IPS-NIHi11 (cell line): Measurements from ENCODE around the gene PPP1CA.
A peak's percentile ranks its signal among the peaks of the same experiment; 100 is the strongest.

ENCODE experiments used
- DNase-seq: peaks from one replicate; pipeline ENCODE4 v3.0.0; 2012; ENCODE audit warnings: mixed read lengths, low spot score

The PPP1CA gene

DNA sequence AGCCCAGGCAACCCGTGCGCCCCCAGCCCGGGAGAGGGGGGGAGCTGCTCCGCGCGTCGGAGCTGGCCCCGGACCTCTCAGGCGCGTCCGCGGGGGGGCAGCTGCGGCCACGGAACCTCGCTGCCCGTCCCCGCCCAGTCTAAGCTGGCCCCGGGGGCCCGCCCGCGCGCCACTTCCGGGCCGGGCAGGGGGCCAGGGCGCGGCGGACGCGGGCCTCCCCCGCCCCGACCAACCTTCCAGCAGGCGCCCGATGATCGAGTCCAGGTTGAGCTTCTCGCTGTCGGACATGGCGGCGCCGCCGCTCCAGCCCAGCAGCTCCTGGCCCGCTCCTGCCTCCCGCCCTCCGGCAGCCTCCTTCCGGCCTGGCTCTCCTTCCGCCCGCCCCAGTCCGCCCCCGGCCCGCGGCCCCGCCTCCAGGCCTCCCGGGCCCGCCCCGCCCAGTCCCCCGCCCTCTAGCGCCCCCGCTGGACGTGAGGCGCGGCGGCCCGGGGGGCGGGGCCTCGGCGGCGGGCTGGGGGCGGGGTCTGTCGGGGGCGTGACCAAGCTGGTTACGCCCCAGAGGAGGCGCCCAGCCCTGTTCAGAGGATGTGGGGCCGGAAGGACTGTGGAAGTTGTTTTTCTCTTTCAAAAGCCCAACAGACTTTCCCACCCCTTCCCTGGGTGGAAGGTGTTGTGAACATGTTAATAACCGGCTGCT is at the start of gene PPP1CA:
Gene PPP1CA (minus strand): TSS at position 364 of the 697 bp plus-strand sequence. CDS start 76 bp downstream, at position 288.
- DNase-seq: peak; percentile 100

GRCh38 chr11:67450796-67451657 is 49.4 kb upstream of the PPP1CA start:
- DNase-seq: no peak

GRCh38 chr11:67449116-67449844 is 47.6 kb upstream of the PPP1CA start:
- no peak for DNase-seq

DNA sequence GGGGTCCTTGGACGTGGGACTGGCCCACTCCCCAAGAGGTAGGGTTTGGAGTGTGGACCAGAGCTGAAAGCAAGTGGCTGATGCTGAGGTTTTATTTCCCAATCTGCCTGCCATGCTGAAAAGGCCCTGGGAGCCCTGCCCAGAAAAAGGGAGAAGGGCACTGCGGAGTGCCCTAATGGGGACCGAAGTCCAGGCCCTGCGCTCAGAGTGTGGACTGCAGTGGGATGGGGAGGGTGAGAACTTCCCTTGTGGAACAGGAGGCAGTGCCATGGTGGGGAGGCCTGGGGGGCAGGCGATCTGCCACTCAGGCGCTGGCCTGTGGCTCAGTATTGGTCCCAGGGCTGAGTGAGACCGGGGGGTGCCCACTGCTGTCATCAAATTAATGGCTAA is 46.6 kb upstream of the PPP1CA start:
- DNase-seq: no peak

GRCh38 chr11:67445515-67445914 is 43.9 kb upstream of the PPP1CA start:
- DNase-seq: no peak

GRCh38 chr11:67442504-67443404 is 41.1 kb upstream of the PPP1CA start:
- no peak for DNase-seq

DNA sequence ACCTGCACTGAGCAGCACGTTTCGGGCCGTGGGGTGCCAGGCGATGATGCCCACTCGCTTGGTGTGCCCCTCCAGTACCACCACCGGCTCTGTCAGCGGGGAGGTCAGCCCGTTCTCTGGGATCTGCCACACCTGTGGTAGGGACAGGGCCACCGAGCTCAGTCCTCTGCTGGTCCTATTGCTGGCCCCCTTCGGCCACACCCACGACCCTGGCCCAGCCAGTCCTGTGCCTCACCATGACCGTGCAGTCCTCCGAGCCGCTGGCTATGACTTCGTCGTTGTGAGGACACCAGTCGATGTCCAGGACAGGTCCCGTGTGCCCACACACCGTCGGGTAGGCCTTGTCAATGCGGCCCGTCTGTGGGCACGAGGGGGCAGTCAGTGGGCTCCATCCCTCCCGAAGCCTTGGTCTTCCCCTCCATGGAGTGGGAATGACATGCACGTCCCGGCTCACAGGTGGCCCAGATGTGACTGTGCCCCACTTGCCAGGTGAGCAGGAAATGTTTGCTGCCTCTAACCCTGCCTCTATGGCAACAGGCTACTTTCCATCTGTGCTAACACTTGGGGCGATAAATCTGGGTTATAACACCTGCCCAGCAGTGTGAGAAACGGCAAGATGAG is 40.2 kb upstream of the PPP1CA start:
- no peak for DNase-seq

GRCh38 chr11:67441098-67441563 is 39.5 kb upstream of the PPP1CA start:
- DNase-seq: no peak

- no peak for DNase-seq
These were observed 38.8 kb upstream of the PPP1CA start for GRCh38 chr11:67440229-67441097.

DNA sequence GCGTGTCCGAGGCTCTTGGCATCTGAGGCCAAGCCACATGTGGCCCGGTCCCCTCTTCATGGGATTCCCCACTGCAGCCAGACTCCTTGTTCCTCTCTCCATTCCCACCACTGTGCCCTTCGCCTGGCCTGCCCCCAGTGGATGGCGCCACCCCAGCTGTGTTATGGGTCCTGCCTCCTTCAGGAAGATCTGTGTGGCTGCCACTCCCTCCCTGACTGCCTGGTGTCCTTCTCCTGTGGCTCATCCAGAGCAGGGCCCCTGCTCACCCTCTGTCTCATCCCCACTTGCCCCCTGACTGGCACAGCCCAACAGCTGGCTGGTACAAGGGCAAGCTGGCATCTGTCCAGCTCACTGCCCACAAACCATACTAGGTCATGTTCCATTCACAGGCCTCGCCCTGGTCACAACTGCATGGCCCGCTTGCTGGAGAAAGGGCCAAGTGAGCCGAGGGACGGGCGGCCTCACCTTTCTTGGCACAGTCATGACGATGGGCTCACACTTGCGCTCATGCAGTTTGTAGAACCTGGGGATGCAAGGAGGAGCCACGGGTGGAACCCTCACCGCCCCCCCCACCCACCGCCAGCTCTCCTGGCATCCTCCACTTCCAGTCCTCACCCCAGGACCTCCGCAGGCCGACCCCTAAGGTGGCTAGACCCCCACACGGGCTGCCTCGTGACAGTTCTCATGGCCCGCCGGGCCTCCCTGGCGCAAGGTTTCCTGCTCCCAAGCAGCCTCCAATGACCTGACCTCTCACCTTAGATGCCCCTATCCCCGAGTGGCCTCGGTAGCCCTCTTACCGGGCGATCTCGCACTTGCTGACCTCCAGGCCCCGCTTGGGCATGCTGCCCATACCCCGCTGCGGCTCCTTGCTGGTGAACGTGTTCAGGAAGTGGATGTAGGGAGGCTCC is 37.9 kb upstream of the PPP1CA start:
- no peak for DNase-seq

DNA sequence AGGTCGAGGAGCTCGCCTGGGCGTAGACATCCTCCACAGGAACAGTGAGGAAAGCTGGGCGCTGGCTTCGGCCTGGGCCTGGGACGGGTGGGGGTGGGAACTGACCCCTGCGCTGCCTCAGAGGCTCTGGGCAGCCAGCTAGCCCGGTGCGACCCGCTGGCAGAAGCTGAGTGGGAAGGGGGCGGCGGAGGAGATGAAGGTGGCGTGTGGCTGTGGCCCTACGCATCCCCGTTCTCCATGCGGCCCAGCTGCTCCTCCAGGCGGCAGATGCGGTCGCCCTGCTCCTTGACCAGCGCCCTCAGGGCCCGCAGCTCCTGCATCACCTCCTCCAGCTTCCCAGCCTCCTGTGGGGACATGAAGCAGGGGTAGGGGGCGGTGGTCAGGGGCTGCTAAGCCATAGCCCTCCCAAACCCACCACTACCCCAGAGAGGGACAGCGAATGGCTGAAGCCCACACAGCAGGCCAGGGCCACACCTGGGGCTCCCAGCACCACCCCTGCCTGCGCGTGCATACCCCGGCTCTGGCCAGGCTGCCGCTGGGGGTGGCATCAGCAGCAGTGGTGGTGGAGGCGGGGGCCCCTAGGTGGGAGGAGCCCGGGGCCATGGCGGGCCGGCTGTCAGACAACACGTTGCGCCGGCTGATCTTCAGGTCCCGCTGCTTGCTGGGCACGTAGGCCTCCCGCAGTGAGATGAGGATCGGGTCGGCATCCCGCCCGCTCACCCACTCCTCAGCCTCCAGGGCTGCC is 36.7 kb upstream of the PPP1CA start:
- no peak for DNase-seq

GRCh38 chr11:67437809-67438157 is 36.1 kb upstream of the PPP1CA start:
- no peak for DNase-seq

GRCh38 chr11:67437082-67437808 is 35.6 kb upstream of the PPP1CA start, which contains the start of gene PTPRCAP:
PTPRCAP (minus strand) TSS chr11:67437682; CDS start chr11:67437619, 63 bp downstream.
- no peak for DNase-seq

GRCh38 chr11:67436459-67437081 is 34.9 kb upstream of the PPP1CA start:
- peak; percentile 84 for DNase-seq

GRCh38 chr11:67435727-67436458 is 34.2 kb upstream of the PPP1CA start:
- DNase-seq: no peak

DNA sequence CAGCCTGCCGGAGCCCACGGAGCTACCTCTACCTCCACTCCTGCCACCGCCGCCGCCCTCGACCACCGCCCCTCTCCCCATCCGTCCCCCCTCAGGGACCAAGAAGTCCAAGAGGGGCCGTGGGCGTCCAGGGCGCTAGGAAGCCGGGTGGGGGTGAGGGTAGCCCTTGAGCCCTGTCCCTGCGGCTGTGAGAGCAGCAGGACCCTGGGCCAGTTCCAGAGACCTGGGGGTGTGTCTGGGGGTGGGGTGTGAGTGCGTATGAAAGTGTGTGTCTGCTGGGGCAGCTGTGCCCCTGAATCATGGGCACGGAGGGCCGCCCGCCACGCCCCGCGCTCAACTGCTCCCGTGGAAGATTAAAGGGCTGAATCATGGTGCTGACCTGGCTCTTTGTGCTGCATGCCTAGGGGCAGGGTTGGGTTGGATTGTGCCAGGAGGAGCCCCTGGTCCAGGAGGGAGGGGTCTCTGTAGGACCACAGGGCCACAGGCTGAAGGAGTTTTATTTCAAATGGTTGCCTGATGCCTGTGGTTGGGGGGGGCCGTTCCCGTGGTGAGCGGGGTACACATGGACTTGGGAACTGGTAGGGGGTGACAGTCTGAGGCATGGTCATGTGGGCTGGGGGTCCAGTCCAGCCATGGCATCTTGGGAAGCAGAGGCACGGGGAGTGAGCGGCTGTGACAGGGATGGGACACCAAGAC is 33.5 kb upstream of the PPP1CA start:
- no peak for DNase-seq
